Measurements from ENCODE around the gene KLHL5. TPM values are rescaled to one million over a fixed set of nuclear protein-coding genes. Genes with fewer than 3 reads are reported as not detected.

The KLHL5 gene
- total RNA-seq, 1 experiment from 2014 or later: 147 TPM

DNA sequence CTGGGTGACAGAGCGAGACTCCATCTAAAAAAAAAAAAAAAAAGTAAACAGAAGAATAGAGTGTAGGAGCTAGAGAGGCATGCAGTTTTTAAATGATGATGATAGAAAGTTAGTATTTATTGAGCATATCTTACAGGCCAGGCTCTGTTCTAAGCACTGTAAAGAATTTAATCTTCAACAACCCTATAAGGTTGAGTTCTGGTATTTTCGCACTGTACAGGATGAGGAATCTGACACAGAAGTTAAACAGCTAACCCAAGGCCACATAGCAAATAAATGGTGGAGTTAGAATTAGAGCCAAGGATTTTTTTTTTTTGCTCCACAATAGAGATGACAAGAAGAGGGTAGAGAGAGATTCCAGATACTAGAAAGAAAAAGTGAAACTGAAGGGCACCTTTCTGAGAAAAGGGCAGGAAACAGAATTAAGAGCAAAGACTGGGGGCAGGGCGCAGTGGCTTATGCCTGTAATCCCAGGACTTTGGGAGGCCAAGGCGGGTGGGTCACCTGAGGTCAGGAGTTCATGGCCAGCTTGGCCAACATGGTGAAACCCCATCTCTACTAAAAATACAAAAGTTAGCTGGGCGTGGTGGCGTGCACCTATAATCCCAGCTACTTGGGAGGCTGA lies 56.1 kb downstream of the KLHL5 start:
- no peaks in the 10 kb centered on the region for H3K9me2 ChIP-seq (replicated peaks; ENCODE audit: insufficient read depth, low read length)
- H3K4me3 ChIP-seq (ENCODE audit: low read length): no peak overlapping the region
- no peaks in the 10 kb centered on the region for H4K20me1 ChIP-seq (ENCODE audit: insufficient read depth, low read depth, low read length)
- H3K79me2 ChIP-seq (ENCODE audit: low read length): peaks cover 14% of the 10 kb centered on the region; the same call in 1 of the 2 replicates
- no peak overlapping the region for H3K4me2 ChIP-seq (ENCODE audit: low read depth, low read length, poor library complexity, severe bottlenecking)
- no peaks in the 10 kb centered on the region for H3K9me3 ChIP-seq (ENCODE audit: low read length)
- H3K9ac ChIP-seq (ENCODE audit: low read length): no peak overlapping the region
- H3K27ac ChIP-seq (ENCODE audit: low read length): no peak overlapping the region
- no peaks in the 10 kb centered on the region for H3K27me3 ChIP-seq (ENCODE audit: low read length)
- H2AFZ ChIP-seq (ENCODE audit: low read length): no peak overlapping the region
- peaks cover 70% of the 10 kb centered on the region for H3K36me3 ChIP-seq (ENCODE audit: insufficient read depth, low read length)
- DNase-seq: no peak
- peaks cover 3% of the 10 kb centered on the region; the same call in 1 of the 2 replicates for H3K4me1 ChIP-seq (ENCODE audit: low read length)

- H3K4me1 ChIP-seq (ENCODE audit: low read length): peaks cover 26% of the 10 kb centered on the region
- no peak overlapping the region for H3K9ac ChIP-seq (ENCODE audit: low read length)
- no peak for DNase-seq
- H3K79me2 ChIP-seq (ENCODE audit: low read length): peaks cover 11% of the 10 kb centered on the region; the same call in 1 of the 2 replicates
- peaks cover 61% of the 10 kb centered on the region for H3K36me3 ChIP-seq (ENCODE audit: insufficient read depth, low read length)
- H3K9me3 ChIP-seq (ENCODE audit: low read length): no peaks in the 10 kb centered on the region
- H4K20me1 ChIP-seq (ENCODE audit: insufficient read depth, low read depth, low read length): no peaks in the 10 kb centered on the region
- H3K27me3 ChIP-seq (ENCODE audit: low read length): no peaks in the 10 kb centered on the region
- H3K4me2 ChIP-seq (ENCODE audit: low read depth, low read length, poor library complexity, severe bottlenecking): no peak overlapping the region
- H3K4me3 ChIP-seq (ENCODE audit: low read length): no peak overlapping the region
- no peak overlapping the region for H2AFZ ChIP-seq (ENCODE audit: low read length)
- no peak overlapping the region for H3K27ac ChIP-seq (ENCODE audit: low read length)
- no peaks in the 10 kb centered on the region for H3K9me2 ChIP-seq (replicated peaks; ENCODE audit: insufficient read depth, low read length)
Observed at GRCh38 chr4:39120418-39120817, 58.4 kb downstream of the KLHL5 start.

GRCh38 chr4:39124885-39125599 lies 63.0 kb downstream of the KLHL5 start:
- Histone ChIP-seq H3K27ac (ENCODE audit: low read length) (peak overlapping the region; percentile 87), H3K9me2 (replicated peaks; ENCODE audit: insufficient read depth, low read length) (no peaks in the 10 kb centered on the region), H3K4me2 (ENCODE audit: low read depth, low read length, poor library complexity, severe bottlenecking) (peak overlapping the region; percentile 54), H3K4me3 (ENCODE audit: low read length) (no peak overlapping the region), H3K27me3 (ENCODE audit: low read length) (no peaks in the 10 kb centered on the region), H4K20me1 (ENCODE audit: insufficient read depth, low read depth, low read length) (no peaks in the 10 kb centered on the region), H3K4me1 (ENCODE audit: low read length) (peaks cover 32% of the 10 kb centered on the region), H3K9me3 (ENCODE audit: low read length) (no peaks in the 10 kb centered on the region), H2AFZ (ENCODE audit: low read length) (no peak overlapping the region), H3K9ac (ENCODE audit: low read length) (peak overlapping the region; percentile 17; the same call in 1 of the 2 replicates), H3K36me3 (ENCODE audit: insufficient read depth, low read length) (peaks cover 49% of the 10 kb centered on the region), H3K79me2 (ENCODE audit: low read length) (peaks cover 7% of the 10 kb centered on the region; the same call in 1 of the 2 replicates)
- DNase-seq: peak; percentile 87

GRCh38 chr4:39125600-39125985 lies 63.6 kb downstream of the KLHL5 start:
- Histone ChIP-seq H3K27ac (ENCODE audit: low read length) (peak overlapping the region; percentile 87), H3K4me1 (ENCODE audit: low read length) (peaks cover 32% of the 10 kb centered on the region), H3K4me2 (ENCODE audit: low read depth, low read length, poor library complexity, severe bottlenecking) (peak overlapping the region; percentile 54), H3K9me3 (ENCODE audit: low read length) (no peaks in the 10 kb centered on the region), H3K36me3 (ENCODE audit: insufficient read depth, low read length) (peaks cover 47% of the 10 kb centered on the region), H3K79me2 (ENCODE audit: low read length) (0 out of 2 replicates have a peak, but pooled peaks cover 2% of the 10 kb centered on the region), H3K27me3 (ENCODE audit: low read length) (no peaks in the 10 kb centered on the region), H3K9me2 (replicated peaks; ENCODE audit: insufficient read depth, low read length) (no peaks in the 10 kb centered on the region), H3K4me3 (ENCODE audit: low read length) (no peak overlapping the region), H3K9ac (ENCODE audit: low read length) (peak overlapping the region; percentile 17; the same call in 1 of the 2 replicates), H4K20me1 (ENCODE audit: insufficient read depth, low read depth, low read length) (no peaks in the 10 kb centered on the region), H2AFZ (ENCODE audit: low read length) (no peak overlapping the region)
- no peak for DNase-seq

- H3K79me2 ChIP-seq (ENCODE audit: low read length): no peaks in the 10 kb centered on the region
- no peak overlapping the region for H3K4me2 ChIP-seq (ENCODE audit: low read depth, low read length, poor library complexity, severe bottlenecking)
- no peak overlapping the region for H3K4me3 ChIP-seq (ENCODE audit: low read length)
- no peak overlapping the region for H3K9ac ChIP-seq (ENCODE audit: low read length)
- no peaks in the 10 kb centered on the region for H3K9me3 ChIP-seq (ENCODE audit: low read length)
- peak overlapping the region; percentile 87 for H3K27ac ChIP-seq (ENCODE audit: low read length)
- peaks cover 39% of the 10 kb centered on the region for H3K36me3 ChIP-seq (ENCODE audit: insufficient read depth, low read length)
- no peaks in the 10 kb centered on the region for H3K27me3 ChIP-seq (ENCODE audit: low read length)
- H3K4me1 ChIP-seq (ENCODE audit: low read length): peaks cover 32% of the 10 kb centered on the region
- no peak for DNase-seq
- no peaks in the 10 kb centered on the region for H3K9me2 ChIP-seq (replicated peaks; ENCODE audit: insufficient read depth, low read length)
- H2AFZ ChIP-seq (ENCODE audit: low read length): no peak overlapping the region
- H4K20me1 ChIP-seq (ENCODE audit: insufficient read depth, low read depth, low read length): no peaks in the 10 kb centered on the region
Observed at GRCh38 chr4:39126256-39127095, 64.4 kb downstream of the KLHL5 start.

- DNase-seq: no peak
- Histone ChIP-seq H3K27ac (ENCODE audit: low read length) (peak overlapping the region; percentile 74), H3K9ac (ENCODE audit: low read length) (no peak overlapping the region), H3K27me3 (ENCODE audit: low read length) (no peaks in the 10 kb centered on the region), H3K9me2 (replicated peaks; ENCODE audit: insufficient read depth, low read length) (no peaks in the 10 kb centered on the region), H3K4me2 (ENCODE audit: low read depth, low read length, poor library complexity, severe bottlenecking) (no peak overlapping the region), H3K4me3 (ENCODE audit: low read length) (no peak overlapping the region), H3K36me3 (ENCODE audit: insufficient read depth, low read length) (peaks cover 19% of the 10 kb centered on the region), H3K9me3 (ENCODE audit: low read length) (no peaks in the 10 kb centered on the region), H4K20me1 (ENCODE audit: insufficient read depth, low read depth, low read length) (no peaks in the 10 kb centered on the region), H3K4me1 (ENCODE audit: low read length) (peaks cover 18% of the 10 kb centered on the region), H3K79me2 (ENCODE audit: low read length) (no peaks in the 10 kb centered on the region), H2AFZ (ENCODE audit: low read length) (no peak overlapping the region)
Observed at GRCh38 chr4:39133623-39134022, 71.6 kb downstream of the KLHL5 start.

DNA sequence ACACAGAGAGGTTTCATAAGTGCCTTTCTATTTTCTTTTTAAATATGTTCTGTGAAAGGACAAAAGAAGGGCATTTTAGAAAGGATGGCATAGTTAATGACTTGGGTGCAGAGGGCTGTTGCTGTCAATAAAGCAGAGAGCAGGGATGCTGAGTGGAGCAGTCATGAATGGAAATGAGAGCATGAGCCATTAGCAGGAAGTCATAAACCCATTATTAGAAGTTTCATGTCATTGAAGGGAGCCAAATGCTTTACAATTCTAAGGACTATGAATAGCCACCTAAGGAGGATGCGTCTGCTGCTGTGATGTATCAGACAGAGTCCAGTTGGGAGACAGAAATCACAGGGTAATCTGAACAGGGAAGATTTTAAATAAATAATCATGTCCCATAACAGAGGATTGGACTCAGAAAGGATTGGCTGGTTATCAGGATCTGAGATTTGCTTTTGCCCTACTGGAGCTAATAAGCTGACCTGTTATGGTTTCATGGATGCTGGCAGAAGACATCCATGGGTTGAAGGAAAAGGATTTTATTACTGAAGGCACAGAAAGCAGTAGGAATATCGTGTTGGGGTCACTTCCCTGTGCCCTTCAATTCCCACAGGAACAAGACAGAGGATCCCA lies 72.8 kb downstream of the KLHL5 start:
- peak overlapping the region; percentile 74 for H3K27ac ChIP-seq (ENCODE audit: low read length)
- peak overlapping the region; percentile 57 for H3K9ac ChIP-seq (ENCODE audit: low read length)
- peak overlapping the region; percentile 62 for H3K4me2 ChIP-seq (ENCODE audit: low read depth, low read length, poor library complexity, severe bottlenecking)
- DNase-seq: no peak
- H2AFZ ChIP-seq (ENCODE audit: low read length): peak overlapping the region; percentile 39; the same call in 1 of the 2 replicates
- peak overlapping the region; percentile 41; the same call in 1 of the 2 replicates for H3K4me3 ChIP-seq (ENCODE audit: low read length)
- H3K9me2 ChIP-seq (replicated peaks; ENCODE audit: insufficient read depth, low read length): no peaks in the 10 kb centered on the region
- peaks cover 14% of the 10 kb centered on the region for H3K36me3 ChIP-seq (ENCODE audit: insufficient read depth, low read length)
- H3K27me3 ChIP-seq (ENCODE audit: low read length): no peaks in the 10 kb centered on the region
- H3K9me3 ChIP-seq (ENCODE audit: low read length): no peaks in the 10 kb centered on the region
- H3K4me1 ChIP-seq (ENCODE audit: low read length): peaks cover 18% of the 10 kb centered on the region
- no peaks in the 10 kb centered on the region for H3K79me2 ChIP-seq (ENCODE audit: low read length)
- H4K20me1 ChIP-seq (ENCODE audit: insufficient read depth, low read depth, low read length): no peaks in the 10 kb centered on the region
